ENCODE results near the gene INTS11.
A peak's percentile ranks its signal among the peaks of the same experiment; 100 is the strongest.

INTS11 gene

GRCh38 chr1:1299686-1300351 is 24.6 kb downstream of the INTS11 start:
- no peak for DNase-seq (ENCODE audit: low read depth in 3 of 3)

GRCh38 chr1:1298861-1299685 is 25.4 kb downstream of the INTS11 start:
- no peak for DNase-seq (ENCODE audit: low read depth in 3 of 3)

- DNase-seq (ENCODE audit: low read depth in 3 of 3), result no peak
These were observed 26.5 kb downstream of the INTS11 start for GRCh38 chr1:1297802-1298424.

GRCh38 chr1:1296070-1297061 is 28.1 kb downstream of the INTS11 start:
- no peak for DNase-seq (ENCODE audit: low read depth in 3 of 3)

GRCh38 chr1:1295154-1295923 is 29.1 kb downstream of the INTS11 start:
- no peak for DNase-seq (ENCODE audit: low read depth in 3 of 3)

GRCh38 chr1:1294250-1294890 is 30.1 kb downstream of the INTS11 start:
- DNase-seq (ENCODE audit: low read depth in 3 of 3), result no peak

- DNase-seq (ENCODE audit: low read depth in 3 of 3), result no peak
These were observed 30.9 kb downstream of the INTS11 start for GRCh38 chr1:1293263-1294249.

- DNase-seq (ENCODE audit: low read depth in 3 of 3), result no peak
These were observed 31.6 kb downstream of the INTS11 start for GRCh38 chr1:1292851-1293250.

- DNase-seq (ENCODE audit: low read depth in 3 of 3), result no peak
These were observed 32.0 kb downstream of the INTS11 start for GRCh38 chr1:1292442-1292779.

GRCh38 chr1:1291548-1292441 is 32.7 kb downstream of the INTS11 start:
- peak; percentile 45 to 52 (median 51) for DNase-seq (ENCODE audit: low read depth in 3 of 3)

- DNase-seq (ENCODE audit: low read depth in 3 of 3), result no peak
These were observed 33.4 kb downstream of the INTS11 start for GRCh38 chr1:1291023-1291528.

- DNase-seq (ENCODE audit: low read depth in 3 of 3), result peak; percentile 46 to 50 (median 48)
These were observed 34.2 kb downstream of the INTS11 start for GRCh38 chr1:1290238-1290731.

GRCh38 chr1:1287288-1288110 is 37.0 kb downstream of the INTS11 start:
- DNase-seq (ENCODE audit: low read depth in 3 of 3), result no peak

- DNase-seq (ENCODE audit: low read depth in 3 of 3), result no peak
These were observed 37.9 kb downstream of the INTS11 start for GRCh38 chr1:1286313-1287261.

- DNase-seq (ENCODE audit: low read depth in 3 of 3), result no peak
These were observed 38.7 kb downstream of the INTS11 start for GRCh38 chr1:1285611-1286311.
